ENCODE results near the gene PAFAH1B2. TPM values are rescaled to one million over a fixed set of nuclear protein-coding genes. Genes with fewer than 3 reads are reported as not detected.

PAFAH1B2 gene
- total and polyA plus RNA-seq, 2 donors (not counting 3 experiments of a cell fraction or from before 2014, with no cell fraction given) = 34.2 to 128 TPM

DNA sequence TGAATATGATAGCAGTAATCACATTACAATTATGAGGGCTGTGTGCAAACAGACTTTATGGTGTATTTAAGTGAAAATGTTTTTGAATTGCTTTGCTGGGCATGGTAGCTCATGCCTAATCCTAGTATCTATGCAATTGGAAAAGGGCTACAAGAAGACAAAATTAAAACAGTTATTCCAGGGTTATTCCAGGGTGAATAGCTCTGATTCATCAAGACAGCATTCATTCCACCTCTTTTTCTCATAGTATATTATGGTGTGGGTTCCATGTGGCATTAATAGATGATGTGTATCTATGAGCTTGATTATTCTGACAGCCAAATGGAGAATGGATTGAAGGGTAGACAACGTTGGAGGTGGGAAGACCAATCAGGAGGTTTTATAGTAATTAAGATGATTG is 22.4 kb downstream of the PAFAH1B2 start:
- TF ChIP-seq GATA2 (IDR thresholded peaks at IDR 0.05; ENCODE audit: insufficient read depth, insufficient read length, low read depth, low read length) (no peak), JUN (IDR thresholded peaks at IDR 0.05; ENCODE audit: borderline replicate concordance, insufficient read depth, insufficient read length, low read depth) (no peak), POLR2A (IDR thresholded peaks at IDR 0.05; ENCODE audit: low read depth, low read length) (no peak), FOS (IDR thresholded peaks at IDR 0.05; ENCODE audit: borderline replicate concordance, insufficient read depth, low read length) (no peak), EZH2 (IDR thresholded peaks at IDR 0.05; ENCODE audit: borderline replicate concordance, low read depth, low read length, severe bottlenecking) (no peak), MYC (IDR thresholded peaks at IDR 0.05; ENCODE audit: low read depth, low read length) (no peak), POLR2AphosphoS5 (IDR thresholded peaks at IDR 0.05; ENCODE audit: insufficient read depth, low read depth, low read length) (no peak)
- TF ChIP-seq, protein P1, sequence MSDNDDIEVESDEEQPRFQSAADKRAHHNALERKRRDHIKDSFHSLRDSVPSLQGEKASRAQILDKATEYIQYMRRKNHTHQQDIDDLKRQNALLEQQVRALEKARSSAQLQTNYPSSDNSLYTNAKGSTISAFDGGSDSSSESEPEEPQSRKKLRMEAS (IDR thresholded peaks at IDR 0.05; ENCODE audit: insufficient read depth, insufficient read length) = no peak
- TF ChIP-seq, protein P2, sequence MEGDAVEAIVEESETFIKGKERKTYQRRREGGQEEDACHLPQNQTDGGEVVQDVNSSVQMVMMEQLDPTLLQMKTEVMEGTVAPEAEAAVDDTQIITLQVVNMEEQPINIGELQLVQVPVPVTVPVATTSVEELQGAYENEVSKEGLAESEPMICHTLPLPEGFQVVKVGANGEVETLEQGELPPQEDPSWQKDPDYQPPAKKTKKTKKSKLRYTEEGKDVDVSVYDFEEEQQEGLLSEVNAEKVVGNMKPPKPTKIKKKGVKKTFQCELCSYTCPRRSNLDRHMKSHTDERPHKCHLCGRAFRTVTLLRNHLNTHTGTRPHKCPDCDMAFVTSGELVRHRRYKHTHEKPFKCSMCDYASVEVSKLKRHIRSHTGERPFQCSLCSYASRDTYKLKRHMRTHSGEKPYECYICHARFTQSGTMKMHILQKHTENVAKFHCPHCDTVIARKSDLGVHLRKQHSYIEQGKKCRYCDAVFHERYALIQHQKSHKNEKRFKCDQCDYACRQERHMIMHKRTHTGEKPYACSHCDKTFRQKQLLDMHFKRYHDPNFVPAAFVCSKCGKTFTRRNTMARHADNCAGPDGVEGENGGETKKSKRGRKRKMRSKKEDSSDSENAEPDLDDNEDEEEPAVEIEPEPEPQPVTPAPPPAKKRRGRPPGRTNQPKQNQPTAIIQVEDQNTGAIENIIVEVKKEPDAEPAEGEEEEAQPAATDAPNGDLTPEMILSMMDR (IDR thresholded peaks at IDR 0.05; ENCODE audit: extremely low read depth in 1 of 2, insufficient read depth in 1 of 2, low read depth in 1 of 2, low read length in 2 of 2) = no peak
- intact Hi-C loops (cut with micrococcal nuclease) (no loop called here), dilution Hi-C loops (cut with MboI; ENCODE audit: extremely low pct_ligation_motif_present, low sequenced_read_pairs) (no loop called here)
- Histone ChIP-seq H4K20me1 (replicated peaks; ENCODE audit: control insufficient read depth, extremely low read depth, insufficient read depth, low read length) (no peaks in the 10 kb centered on the region), H3K9me3 (replicated peaks; ENCODE audit: control insufficient read depth, insufficient read depth, low read length) (no peaks in the 10 kb centered on the region), H3K4me1 (ENCODE audit: control insufficient read depth, extremely low read depth, insufficient read depth, low read length) (no peaks in the 10 kb centered on the region), H3K36me3 (ENCODE audit: control insufficient read depth in 2 of 2, extremely low read depth in 1 of 2, insufficient read depth in 2 of 2, low read length in 2 of 2) (peaks cover 21 to 27% of the 10 kb centered on the region in 2 experiments), H3K27me3 (ENCODE audit: control insufficient read depth in 2 of 2, insufficient read depth in 2 of 2, low read length in 2 of 2) (no peaks in the 10 kb centered on the region), H3K79me2 (ENCODE audit: control insufficient read depth, insufficient read depth, low read length) (peaks cover 2% of the 10 kb centered on the region), H3K4me3 (replicated peaks in 1 of 3; ENCODE audit: insufficient read depth in 1 of 3, low read depth in 1 of 3, low read length in 3 of 3) (no peak overlapping the region), H3K9me1 (replicated peaks; ENCODE audit: control insufficient read depth, extremely low read depth, insufficient read depth, low read length) (no peaks in the 10 kb centered on the region), H3K27ac (ENCODE audit: insufficient read depth, low read depth, low read length) (no peak overlapping the region), H3K4me2 (ENCODE audit: insufficient read depth, low read length) (no peak overlapping the region), H2AFZ (ENCODE audit: low read depth, low read length) (no peak overlapping the region), H3K9ac (replicated peaks; ENCODE audit: extremely low read depth, insufficient read depth, low read length) (no peak overlapping the region)
- no TSS peak for BruUV-seq (replicated peaks)
- FAIRE-seq (no peak), DNase-seq (ENCODE audit: low read depth, low spot score) (no peak)
- ChIA-PET POLR2A (interaction anchor here (1.0 kb wide), 1 partner anchor 12 kb away, joined by 3 read pairs; the partner anchor contains the start of gene SIDT2), CTCF (interaction anchor here (1.0 to 1.5 kb wide), 2 partner anchors 12 to 56 kb away, joined by 3 to 6 read pairs; partner anchors contain the start of gene SIDT2)

All from endothelial cell of umbilical vein (primary cell).